NCI-H748 treated with DMSO at 0.1 percent for 48 hours (cell line): Measurements from ENCODE around the gene KCNA3.
A peak's percentile ranks its signal among the peaks of the same experiment; 100 is the strongest.
"Not testable (repeated sequence)": the region's sequence is repeated elsewhere in the genome, so short reads cannot be mapped to it uniquely, and the experiment has no call there.

ENCODE experiments used
- DNase-seq: peaks from one replicate; lab custom pipeline; 2025; lab: John Stamatoyannopoulos, UW

Gene KCNA3

GRCh38 chr1:110680036-110680735, 5.4 kb upstream of the KCNA3 start:
- no peak for DNase-seq

- DNase-seq = peak; percentile 57
These were observed 2.8 kb upstream of the KCNA3 start for GRCh38 chr1:110677526-110677925.

GRCh38 chr1:110676970-110677369, 2.2 kb upstream of the KCNA3 start:
- DNase-seq = peak; percentile 90

GRCh38 chr1:110675060-110675791, 486 bp upstream of the KCNA3 start:
- no peak for DNase-seq

- DNase-seq = no peak
These were observed 869 bp downstream of the KCNA3 start for GRCh38 chr1:110673805-110674336.

- DNase-seq = peak; percentile 40
These were observed 1.5 kb downstream of the KCNA3 start for GRCh38 chr1:110673197-110673701.

GRCh38 chr1:110672753-110673108, 2.0 kb downstream of the KCNA3 start:
- DNase-seq = peak; percentile 40

- peak; percentile 91 for DNase-seq
These were observed 2.6 kb downstream of the KCNA3 start for GRCh38 chr1:110672001-110672752.

- no peak for DNase-seq
These were observed 3.4 kb downstream of the KCNA3 start for GRCh38 chr1:110671361-110671760.

- no peak for DNase-seq
These were observed 6.2 kb downstream of the KCNA3 start for GRCh38 chr1:110668549-110668948.

- no peak for DNase-seq
These were observed 7.0 kb downstream of the KCNA3 start for GRCh38 chr1:110667776-110668175.

- no peak for DNase-seq
These were observed 11.5 kb downstream of the KCNA3 start for GRCh38 chr1:110663241-110663640.

GRCh38 chr1:110659559-110659958, 15.2 kb downstream of the KCNA3 start:
- not testable (repeated sequence) for DNase-seq

- DNase-seq = no peak
These were observed 17.4 kb downstream of the KCNA3 start for GRCh38 chr1:110657351-110657750.

GRCh38 chr1:110650609-110651008, 24.1 kb downstream of the KCNA3 start:
- no peak for DNase-seq

GRCh38 chr1:110648417-110648816, 26.3 kb downstream of the KCNA3 start:
- no peak for DNase-seq

GRCh38 chr1:110647254-110647891, 27.4 kb downstream of the KCNA3 start:
- no peak for DNase-seq

GRCh38 chr1:110645821-110646735, 28.7 kb downstream of the KCNA3 start:
- DNase-seq = no peak

GRCh38 chr1:110645211-110645610, 29.5 kb downstream of the KCNA3 start:
- DNase-seq = no peak

- DNase-seq = no peak
These were observed 30.8 kb downstream of the KCNA3 start for GRCh38 chr1:110643879-110644472.
